Choroid plexus epithelial cell (primary cell): Measurements from ENCODE around the gene STRIP1.

ENCODE experiments used
- DNase-seq: peaks from one replicate; pipeline ENCODE4 v3.0.0-alpha.2; 2010; ENCODE audit warnings: low read depth
- H3K4me3 ChIP-seq: 2 replicates; pipeline ENCODE4 v1.5.1; 2011; ENCODE audit warnings: low read depth, mild to moderate bottlenecking, control low read depth, low read length, moderate library complexity
- TF ChIP-seq, protein P1 (sequence below): conservative IDR thresholded peaks from 2 replicates; pipeline ENCODE4 v1.5.1; 2011; ENCODE audit warnings: low read depth, mild to moderate bottlenecking, control low read depth, inconsistent platforms, low read length, moderate library complexity

The STRIP1 gene

GRCh38 chr1:110064576-110065337, 30.3 kb downstream of the STRIP1 start:
- H3K4me3 ChIP-seq, result no peak overlapping the region
- TF ChIP-seq, protein P1, sequence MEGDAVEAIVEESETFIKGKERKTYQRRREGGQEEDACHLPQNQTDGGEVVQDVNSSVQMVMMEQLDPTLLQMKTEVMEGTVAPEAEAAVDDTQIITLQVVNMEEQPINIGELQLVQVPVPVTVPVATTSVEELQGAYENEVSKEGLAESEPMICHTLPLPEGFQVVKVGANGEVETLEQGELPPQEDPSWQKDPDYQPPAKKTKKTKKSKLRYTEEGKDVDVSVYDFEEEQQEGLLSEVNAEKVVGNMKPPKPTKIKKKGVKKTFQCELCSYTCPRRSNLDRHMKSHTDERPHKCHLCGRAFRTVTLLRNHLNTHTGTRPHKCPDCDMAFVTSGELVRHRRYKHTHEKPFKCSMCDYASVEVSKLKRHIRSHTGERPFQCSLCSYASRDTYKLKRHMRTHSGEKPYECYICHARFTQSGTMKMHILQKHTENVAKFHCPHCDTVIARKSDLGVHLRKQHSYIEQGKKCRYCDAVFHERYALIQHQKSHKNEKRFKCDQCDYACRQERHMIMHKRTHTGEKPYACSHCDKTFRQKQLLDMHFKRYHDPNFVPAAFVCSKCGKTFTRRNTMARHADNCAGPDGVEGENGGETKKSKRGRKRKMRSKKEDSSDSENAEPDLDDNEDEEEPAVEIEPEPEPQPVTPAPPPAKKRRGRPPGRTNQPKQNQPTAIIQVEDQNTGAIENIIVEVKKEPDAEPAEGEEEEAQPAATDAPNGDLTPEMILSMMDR, result no peak
- no peak for DNase-seq

GRCh38 chr1:110065841-110066240, 31.4 kb downstream of the STRIP1 start:
- H3K4me3 ChIP-seq, result no peak overlapping the region
- TF ChIP-seq, protein P1, result no peak
- no peak for DNase-seq

GRCh38 chr1:110067479-110067892, 33.1 kb downstream of the STRIP1 start:
- DNase-seq, result no peak
- TF ChIP-seq, protein P1, result no peak
- H3K4me3 ChIP-seq, result no peak overlapping the region

DNA sequence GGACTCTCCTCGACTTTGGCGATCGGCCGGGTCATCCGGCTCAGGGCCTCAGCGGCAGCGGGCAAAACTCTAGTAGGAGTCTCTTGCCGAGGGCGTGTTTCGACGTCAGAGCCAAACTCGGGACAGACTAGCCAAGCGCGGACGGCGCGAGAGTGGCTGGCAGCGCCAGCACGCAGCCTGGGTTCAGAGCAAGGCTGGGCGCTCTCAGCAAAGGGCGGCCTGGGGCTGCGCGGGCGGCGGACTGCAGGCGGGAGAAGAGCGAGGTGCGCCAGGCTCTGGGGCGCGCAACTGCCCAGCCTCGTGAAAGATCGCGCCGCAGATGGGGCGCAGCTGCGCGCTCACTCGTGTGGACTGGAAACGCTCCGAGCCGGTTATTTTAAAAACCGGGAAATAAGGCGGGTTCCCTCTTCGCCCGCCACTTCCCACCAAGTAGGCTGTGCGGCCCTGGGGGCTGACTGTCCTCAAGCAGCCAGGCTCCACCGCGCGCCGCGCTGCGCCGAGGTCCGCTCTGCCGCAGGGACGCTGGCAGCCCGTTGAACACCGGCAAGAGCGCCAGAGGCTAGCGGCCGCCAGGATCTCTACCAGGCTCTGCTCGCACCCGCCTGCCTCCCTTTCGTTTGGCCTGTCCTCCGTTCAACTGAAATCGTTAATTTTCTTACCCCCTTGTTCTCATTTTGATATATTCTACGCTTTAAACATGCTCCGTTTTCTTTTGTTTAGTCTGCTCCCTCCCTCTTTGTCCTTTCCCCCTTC, 33.6 kb downstream of the STRIP1 start:
- H3K4me3 ChIP-seq, result no peak overlapping the region
- DNase-seq, result no peak
- TF ChIP-seq, protein P1, result no peak

DNA sequence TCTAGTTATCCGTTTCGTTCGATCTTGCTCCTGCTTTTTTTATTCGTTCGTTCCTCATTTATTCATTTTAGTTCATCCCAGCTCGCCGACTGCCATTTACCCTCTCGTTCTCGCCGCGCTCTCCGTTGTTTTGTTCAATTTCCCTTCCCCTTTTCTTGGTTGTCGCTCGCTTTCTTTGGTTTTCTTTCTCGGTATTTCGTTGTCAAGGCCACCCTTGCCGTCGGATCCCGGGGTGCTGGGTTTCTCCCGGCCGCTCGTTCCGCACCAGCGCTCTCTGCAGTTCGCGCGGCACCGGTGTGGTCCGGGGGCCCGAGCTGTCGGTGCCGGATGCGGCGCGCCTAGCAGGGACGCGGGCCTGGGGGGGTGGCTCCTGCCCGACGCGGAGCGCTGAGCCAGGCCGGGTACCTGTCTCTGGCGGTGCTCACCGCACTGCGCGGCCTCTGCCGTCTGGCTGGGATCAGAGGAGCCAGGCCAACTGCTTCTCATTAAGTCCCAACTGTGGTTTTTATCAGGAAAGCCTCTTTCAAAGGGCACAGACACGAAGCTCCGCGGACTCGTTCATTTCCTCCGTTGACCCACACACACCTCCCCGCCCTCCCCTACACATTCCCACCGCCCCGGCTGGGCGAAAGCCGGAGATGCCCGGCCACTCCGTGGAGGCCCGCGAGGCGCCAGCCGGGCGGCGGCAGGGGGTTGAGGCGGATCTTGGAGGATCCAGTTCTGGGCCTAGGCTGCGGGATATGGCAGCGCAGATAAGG, 34.4 kb downstream of the STRIP1 start:
- TF ChIP-seq, protein P1, result no peak
- no peak for DNase-seq
- H3K4me3 ChIP-seq, result no peak overlapping the region

DNA sequence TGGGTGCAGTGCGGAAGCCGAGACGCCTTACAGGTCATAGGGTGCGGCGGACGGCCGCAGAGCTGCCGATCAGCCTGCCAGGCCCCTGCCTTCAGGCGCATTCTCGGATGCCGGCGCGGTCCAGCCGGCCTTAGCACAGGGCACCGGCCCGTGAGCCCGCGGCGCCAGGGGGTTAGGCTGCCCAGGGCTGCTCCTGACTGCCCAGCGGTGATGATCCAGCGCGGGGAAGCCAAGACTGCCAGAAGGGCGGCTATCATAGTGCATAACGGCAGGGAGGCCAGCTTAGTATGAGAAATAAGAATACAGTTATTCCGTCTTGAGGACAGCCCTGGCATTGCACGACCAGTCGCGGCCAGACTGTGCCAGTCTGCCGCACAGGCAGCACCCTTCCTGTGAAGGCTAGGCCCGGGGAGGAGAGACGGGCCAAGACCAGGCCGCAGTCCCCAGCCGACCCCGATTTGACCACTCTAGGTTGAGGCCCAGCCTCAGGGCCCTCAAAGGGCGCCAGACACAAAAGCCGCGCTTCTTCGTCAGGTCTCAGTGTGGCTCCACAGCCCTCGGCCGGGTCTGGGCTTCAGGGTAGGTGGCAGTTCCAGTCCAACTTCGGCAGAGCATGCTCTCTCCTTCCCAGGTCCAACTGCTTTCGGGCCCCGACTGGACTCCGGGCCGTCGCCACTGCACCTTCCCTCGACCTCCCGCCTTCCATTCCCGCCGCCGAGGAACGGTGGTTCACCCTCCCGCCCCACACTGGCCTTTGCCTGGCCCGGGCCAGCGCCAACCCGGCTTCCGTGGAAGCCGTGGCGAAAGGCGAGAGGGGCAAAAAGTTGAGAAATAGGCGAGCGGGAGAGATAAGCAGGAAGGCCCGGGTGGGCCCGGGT, 35.2 kb downstream of the STRIP1 start:
- no peak for DNase-seq
- TF ChIP-seq, protein P1, result no peak
- H3K4me3 ChIP-seq, result no peak overlapping the region
